Astrocyte (in vitro differentiated cells and primary cell): ENCODE results near the gene TMUB2.
"Not testable (repeated sequence)": the region's sequence is repeated elsewhere in the genome, so short reads cannot be mapped to it uniquely, and the experiment has no call there.

Experiments used
- CTCF ChIP-seq: IDR thresholded peaks from 2 replicates; pipeline ENCODE4 v1.5.1; 2011; ENCODE audit warnings: low read depth, mild to moderate bottlenecking, inconsistent platforms, low read length, moderate library complexity; ENCODE audit not compliant: insufficient read depth
- EZH2 ChIP-seq: IDR thresholded peaks from 2 replicates; pipeline ENCODE4 v1.6.1; 2012; ENCODE audit warnings: mild to moderate bottlenecking, low read length, inconsistent platforms; ENCODE audit not compliant: insufficient read depth

GRCh38 chr17:44149066-44149465 is 37.7 kb upstream of the TMUB2 start:
- TF ChIP-seq CTCF, EZH2: not testable (repeated sequence)
